Nephron (organoid): ENCODE measurements around the gene SPTBN1.

Experiments used
- H3K27ac Mint-ChIP-seq, 3 experiments: 2 replicates each; pipeline ENCODE4 v1.8.0; 2020; ENCODE audit warnings: mixed read lengths in 3 of 3, mild to moderate bottlenecking in 2 of 3, moderate library complexity in 1 of 3
- H3K27me3 Mint-ChIP-seq: 2 replicates; pipeline ENCODE4 v1.8.0; 2021; ENCODE audit warnings: low read depth, mild to moderate bottlenecking, moderate library complexity, mixed read lengths
- H3K36me3 Mint-ChIP-seq: 2 replicates; pipeline ENCODE4 v1.8.0; 2020; ENCODE audit warnings: low read depth, mixed read lengths
- H3K4me1 Mint-ChIP-seq: 2 replicates; pipeline ENCODE4 v1.8.0; 2020; ENCODE audit warnings: mixed read lengths
- H3K4me3 Mint-ChIP-seq, 3 experiments: 2 replicates each; pipeline ENCODE4 v1.8.0; 2020; ENCODE audit warnings: mild to moderate bottlenecking in 3 of 3, mixed read lengths in 3 of 3, moderate library complexity in 2 of 3
- H3K9me3 Mint-ChIP-seq: 2 replicates; pipeline ENCODE4 v1.8.0; 2020; ENCODE audit warnings: mixed read lengths
- TF ChIP-seq, protein P1 (sequence below), 3 experiments: fragments of 200-600 bp; sonication (generic); IDR thresholded peaks; one replicate each; pipeline ENCODE4 v1.5.0; 2021; ENCODE audit warnings: antibody characterized with exemption in 3 of 3; ENCODE audit not compliant: unreplicated experiment in 3 of 3

The SPTBN1 gene

DNA sequence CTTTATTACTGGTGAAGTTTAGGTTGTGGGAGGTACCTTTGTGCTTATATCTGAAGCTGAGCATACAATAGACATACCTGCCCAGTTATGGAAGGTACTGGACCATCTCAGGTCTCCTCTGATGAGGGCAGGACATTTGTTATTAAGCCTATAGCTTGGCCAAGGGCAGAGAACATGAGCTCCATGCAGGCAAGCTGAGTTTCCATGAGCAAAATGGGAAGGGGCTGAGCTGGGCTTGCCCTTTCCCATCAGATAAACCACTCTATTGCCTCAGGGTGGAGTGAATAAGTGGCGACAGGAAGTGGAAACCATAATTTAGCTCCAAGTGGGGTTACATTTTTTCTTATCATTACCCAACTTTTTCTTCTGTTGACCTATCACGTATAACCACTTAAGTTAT, 227.5 kb downstream of the SPTBN1 start:
- Mint-ChIP-seq H3K36me3 (no peaks in the 10 kb centered on the region), H3K27ac (no peak overlapping the region), H3K4me3 (no peak overlapping the region), H3K9me3 (no peaks in the 10 kb centered on the region), H3K27me3 (peaks cover 4% of the 10 kb centered on the region), H3K4me1 (no peaks in the 10 kb centered on the region)
- TF ChIP-seq, protein P1, sequence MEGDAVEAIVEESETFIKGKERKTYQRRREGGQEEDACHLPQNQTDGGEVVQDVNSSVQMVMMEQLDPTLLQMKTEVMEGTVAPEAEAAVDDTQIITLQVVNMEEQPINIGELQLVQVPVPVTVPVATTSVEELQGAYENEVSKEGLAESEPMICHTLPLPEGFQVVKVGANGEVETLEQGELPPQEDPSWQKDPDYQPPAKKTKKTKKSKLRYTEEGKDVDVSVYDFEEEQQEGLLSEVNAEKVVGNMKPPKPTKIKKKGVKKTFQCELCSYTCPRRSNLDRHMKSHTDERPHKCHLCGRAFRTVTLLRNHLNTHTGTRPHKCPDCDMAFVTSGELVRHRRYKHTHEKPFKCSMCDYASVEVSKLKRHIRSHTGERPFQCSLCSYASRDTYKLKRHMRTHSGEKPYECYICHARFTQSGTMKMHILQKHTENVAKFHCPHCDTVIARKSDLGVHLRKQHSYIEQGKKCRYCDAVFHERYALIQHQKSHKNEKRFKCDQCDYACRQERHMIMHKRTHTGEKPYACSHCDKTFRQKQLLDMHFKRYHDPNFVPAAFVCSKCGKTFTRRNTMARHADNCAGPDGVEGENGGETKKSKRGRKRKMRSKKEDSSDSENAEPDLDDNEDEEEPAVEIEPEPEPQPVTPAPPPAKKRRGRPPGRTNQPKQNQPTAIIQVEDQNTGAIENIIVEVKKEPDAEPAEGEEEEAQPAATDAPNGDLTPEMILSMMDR (IDR thresholded peaks at IDR 0.05; ENCODE audit: unreplicated experiment in 3 of 3): no peak

DNA sequence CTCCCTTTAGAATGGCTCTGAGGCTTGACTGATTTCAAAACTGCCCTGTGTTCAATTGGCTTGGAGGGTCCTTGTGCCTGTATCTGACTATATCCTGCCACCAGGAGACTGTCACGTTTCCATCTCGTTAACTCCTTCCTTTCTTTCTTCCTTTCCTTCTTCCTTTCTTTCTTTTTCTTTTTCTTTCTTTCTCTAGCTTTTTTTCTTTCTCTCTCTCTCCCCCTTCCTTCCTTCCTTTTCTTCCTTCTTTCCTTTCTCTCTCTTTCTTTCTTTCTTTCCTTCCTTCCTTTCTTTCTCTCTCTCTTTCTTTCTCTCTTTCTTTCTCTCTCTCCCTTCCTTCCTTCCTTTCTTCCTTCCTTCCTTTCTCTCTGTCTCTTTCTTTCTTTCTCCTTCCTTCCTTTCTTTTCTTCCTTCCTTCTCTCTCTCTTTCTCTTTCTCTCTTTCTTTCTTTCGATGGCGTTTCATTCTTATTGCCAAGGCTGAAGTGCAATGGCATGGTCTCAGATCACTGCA, 229.2 kb downstream of the SPTBN1 start:
- TF ChIP-seq, protein P1 (IDR thresholded peaks at IDR 0.05; ENCODE audit: unreplicated experiment in 3 of 3): no peak
- no peak overlapping the region for H3K4me3 Mint-ChIP-seq
- no peaks in the 10 kb centered on the region for H3K36me3 Mint-ChIP-seq
- no peaks in the 10 kb centered on the region for H3K4me1 Mint-ChIP-seq
- H3K9me3 Mint-ChIP-seq: no peaks in the 10 kb centered on the region
- H3K27me3 Mint-ChIP-seq: peaks cover 4% of the 10 kb centered on the region
- H3K27ac Mint-ChIP-seq: no peak overlapping the region

DNA sequence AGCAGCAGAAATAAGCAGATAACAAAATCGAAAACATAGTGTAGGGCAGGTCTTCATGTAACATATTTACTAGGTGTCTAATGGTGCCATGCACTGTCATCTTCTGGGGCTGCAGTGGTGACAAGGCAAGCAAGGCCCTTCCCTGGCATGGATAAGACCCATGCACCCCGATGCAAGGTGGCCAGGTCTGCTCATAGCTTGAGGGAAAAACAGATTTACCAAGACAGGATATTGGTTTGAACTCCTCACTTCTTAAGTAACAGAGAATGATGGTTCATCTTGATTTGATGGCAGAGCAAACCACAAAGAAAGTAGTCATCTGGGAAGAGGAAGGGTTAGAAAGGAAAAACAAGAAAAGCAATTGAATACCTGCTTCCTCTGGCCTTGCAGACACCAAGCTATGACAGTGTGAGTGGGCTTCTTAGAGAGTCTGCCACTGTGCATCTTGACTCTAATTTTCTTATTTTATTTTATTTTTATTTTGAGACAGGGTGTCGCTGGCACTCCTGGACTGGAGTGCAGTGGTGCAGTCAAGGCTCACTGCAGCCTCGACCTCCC, 231.5 kb downstream of the SPTBN1 start:
- H3K27ac Mint-ChIP-seq: no peak overlapping the region
- H3K4me1 Mint-ChIP-seq: no peaks in the 10 kb centered on the region
- TF ChIP-seq, protein P1 (IDR thresholded peaks at IDR 0.05; ENCODE audit: unreplicated experiment in 3 of 3): no peak
- no peak overlapping the region for H3K4me3 Mint-ChIP-seq
- H3K36me3 Mint-ChIP-seq: no peaks in the 10 kb centered on the region
- H3K27me3 Mint-ChIP-seq: peaks cover 4% of the 10 kb centered on the region
- no peaks in the 10 kb centered on the region for H3K9me3 Mint-ChIP-seq

DNA sequence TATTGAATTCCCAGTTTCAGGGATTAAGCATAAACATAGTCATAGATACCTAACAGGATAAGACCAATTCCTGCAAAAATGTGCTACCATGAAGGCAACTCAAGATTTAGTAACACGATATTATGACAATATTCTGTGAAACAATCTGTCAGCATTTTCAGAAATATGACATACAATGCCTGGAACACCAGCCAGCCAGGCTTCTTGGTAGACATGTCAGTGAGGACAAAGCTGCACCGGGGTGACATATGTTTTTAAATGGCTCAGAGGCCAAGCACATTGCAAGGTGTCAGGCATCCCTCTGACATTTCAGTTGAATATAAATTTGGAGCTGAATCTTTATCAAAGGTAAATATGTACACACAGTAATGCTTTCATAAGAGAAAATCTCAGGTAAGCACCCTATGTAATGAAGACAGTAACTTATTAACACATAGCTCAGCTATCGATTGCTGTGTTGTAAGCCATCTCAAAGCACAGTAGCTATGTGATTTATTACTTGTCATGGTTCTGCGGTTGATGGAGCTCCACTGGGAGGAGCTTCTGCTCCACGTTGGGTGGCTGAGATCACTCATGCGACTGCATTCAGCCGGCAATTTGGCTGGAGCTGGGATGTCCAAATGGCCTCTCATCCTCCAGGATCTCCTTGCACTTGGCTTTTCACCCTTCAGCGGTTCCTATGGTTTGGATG, 235.5 kb downstream of the SPTBN1 start:
- Mint-ChIP-seq H3K27ac (no peak overlapping the region), H3K27me3 (no peaks in the 10 kb centered on the region), H3K36me3 (no peaks in the 10 kb centered on the region), H3K4me3 (no peak overlapping the region), H3K9me3 (no peaks in the 10 kb centered on the region), H3K4me1 (no peaks in the 10 kb centered on the region)
- TF ChIP-seq, protein P1 (IDR thresholded peaks at IDR 0.05; ENCODE audit: unreplicated experiment in 3 of 3): no peak

DNA sequence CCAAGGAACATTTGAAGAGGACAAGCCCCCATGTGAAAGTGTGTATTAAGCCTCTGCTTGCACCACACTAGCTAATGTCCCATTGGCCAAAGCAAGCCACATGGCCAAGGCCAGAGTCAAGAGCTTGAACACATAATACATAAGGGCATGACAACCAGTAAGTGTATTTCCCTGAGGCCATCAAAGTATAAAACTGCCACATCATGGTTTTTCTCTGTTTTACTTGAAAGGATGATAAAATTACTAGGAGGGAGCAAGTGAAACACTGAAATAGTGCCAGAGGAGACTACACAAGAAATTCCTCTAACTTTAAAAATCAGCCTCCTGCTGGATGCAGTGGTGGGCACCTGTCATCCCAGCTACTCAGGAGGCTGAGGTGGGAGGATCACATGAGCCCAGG, 236.4 kb downstream of the SPTBN1 start:
- Mint-ChIP-seq H3K4me3 (no peak overlapping the region), H3K4me1 (no peaks in the 10 kb centered on the region), H3K36me3 (peaks cover under 1% of the 10 kb centered on the region), H3K27me3 (no peaks in the 10 kb centered on the region), H3K27ac (no peak overlapping the region), H3K9me3 (peaks cover 3% of the 10 kb centered on the region)
- TF ChIP-seq, protein P1 (IDR thresholded peaks at IDR 0.05; ENCODE audit: unreplicated experiment in 3 of 3): no peak

DNA sequence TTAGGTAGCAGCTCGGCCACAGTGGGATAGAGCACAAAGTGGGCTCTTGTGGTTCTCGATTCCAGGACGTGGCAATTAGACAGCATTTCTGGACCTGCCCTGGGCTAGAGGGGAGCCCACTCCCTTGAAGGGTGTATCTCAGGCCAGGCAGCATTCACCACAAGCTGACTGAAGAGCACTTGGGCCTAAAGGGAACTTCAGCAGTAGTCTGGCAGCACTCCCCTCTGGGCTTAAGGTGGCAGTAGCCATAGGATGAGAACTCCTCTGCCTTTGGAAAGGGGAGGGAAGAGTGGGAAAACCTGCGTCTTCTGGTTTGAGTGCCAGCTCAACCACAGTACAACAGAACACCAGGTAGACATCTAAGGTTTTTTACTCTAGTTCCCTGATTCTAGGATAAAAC, 239.3 kb downstream of the SPTBN1 start:
- Mint-ChIP-seq H3K4me3 (no peak overlapping the region), H3K4me1 (no peaks in the 10 kb centered on the region), H3K9me3 (peaks cover 12% of the 10 kb centered on the region), H3K27ac (no peak overlapping the region), H3K27me3 (no peaks in the 10 kb centered on the region), H3K36me3 (peaks cover 5% of the 10 kb centered on the region)
- TF ChIP-seq, protein P1 (IDR thresholded peaks at IDR 0.05; ENCODE audit: unreplicated experiment in 3 of 3): no peak
